Measurements from ENCODE around the gene CHERP. TPM values are rescaled to one million over a fixed set of nuclear protein-coding genes. Genes with fewer than 3 reads are reported as not detected.
"Not testable (repeated sequence)": the region's sequence is repeated elsewhere in the genome, so short reads cannot be mapped to it uniquely, and the experiment has no call there.

CHERP gene
- polyA plus RNA-seq, 2 of the 4 experiments (the other 2 are of a cell fraction): 4.4 to 24.4 TPM

GRCh38 chr19:16516923-16517610 lies 25.2 kb downstream of the CHERP start:
- ATAC-seq (peak; percentile 5 to 12; a peak in 4 of 6 replicates), FAIRE-seq (no peak), DNase-seq (ENCODE audit: low read depth in 1 of 2, low spot score in 1 of 2) (no peak)
- 96% methylated on average over 11 of the region's 14 CpGs for WGBS (ENCODE audit: missing lambda C conversion rate)
- POLR2A ChIA-PET: interaction anchor here (0.7 kb wide), 1 partner anchor 423 kb away, joined by 3 read pairs; no protein-coding TSS in a partner anchor
- Histone ChIP-seq H3K4me1 (no peaks in the 10 kb centered on the region), H3K4me2 (no peak overlapping the region), H3K27ac (no peak overlapping the region), H3K9me3 (no peaks in the 10 kb centered on the region), H3K4me3 (no peak overlapping the region)
- CTCF ChIA-PET: interaction anchor here (0.5 to 2.2 kb wide), 6 partner anchors 8 to 119 kb away, joined by 3 to 13 read pairs (median 4); no protein-coding TSS in a partner anchor
- TF ChIP-seq RARB (CRISPR knock-in tag; IDR thresholded peaks at IDR 0.05) (no peak), EHMT2 (IDR thresholded peaks at IDR 0.05; ENCODE audit: low read depth) (no peak), CHD4 (IDR thresholded peaks at IDR 0.05; ENCODE audit: borderline replicate concordance) (no peak), FOSL2 (IDR thresholded peaks at IDR 0.05) (no peak), FOSL2 (CRISPR knock-in tag; IDR thresholded peaks at IDR 0.05) (no peak), E2F6 (IDR thresholded peaks at IDR 0.05; ENCODE audit: borderline replicate concordance, low read depth) (no peak), MAFK (IDR thresholded peaks at IDR 0.05; ENCODE audit: partially characterized antibody) (no peak), MAZ (IDR thresholded peaks at IDR 0.05; ENCODE audit: borderline replicate concordance, low read depth, low read length) (no peak), NR3C1 (IDR thresholded peaks at IDR 0.05) (no peak), ZC3H11A (IDR thresholded peaks at IDR 0.05) (no peak), SREBF2 (IDR thresholded peaks at IDR 0.05) (no peak), HMGXB4 (CRISPR knock-in tag; IDR thresholded peaks at IDR 0.05; ENCODE audit: borderline replicate concordance) (no peak), HEYL (CRISPR knock-in tag; IDR thresholded peaks at IDR 0.05) (no peak)

- Histone ChIP-seq H3K4me1 (no peaks in the 10 kb centered on the region), H3K9me3 (no peaks in the 10 kb centered on the region), H3K27ac (no peak overlapping the region), H3K4me3 (no peak overlapping the region), H3K4me2 (no peak overlapping the region)
- WGBS (ENCODE audit: missing lambda C conversion rate): 95% methylated on average over 11 of the region's 15 CpGs
- no peak for FAIRE-seq
- DNase-seq (ENCODE audit: low read depth in 1 of 2, low spot score in 1 of 2): no peak
- CTCF ChIA-PET: interaction anchor here (1.1 to 2.2 kb wide), 2 partner anchors 11 to 96 kb away, joined by 4 to 13 read pairs; no protein-coding TSS in a partner anchor
- no peak for TF ChIP-seq CHD2 (IDR thresholded peaks at IDR 0.05; ENCODE audit: low read length, partially characterized antibody)
- TF ChIP-seq ZSCAN20 (CRISPR knock-in tag; IDR thresholded peaks at IDR 0.05): no peak
- no peak for TF ChIP-seq SMC3 (IDR thresholded peaks at IDR 0.05)
- POLR2A ChIA-PET: no interaction called here
- ATAC-seq: no peak
These were observed 25.9 kb downstream of the CHERP start for GRCh38 chr19:16516381-16516780.

GRCh38 chr19:16514383-16515019 lies 27.7 kb downstream of the CHERP start:
- FAIRE-seq: no peak
- WGBS (ENCODE audit: missing lambda C conversion rate): 94% methylated on average over 13 of the region's 24 CpGs
- POLR2A ChIA-PET: no interaction called here

GRCh38 chr19:16512611-16513010 lies 29.6 kb downstream of the CHERP start:
- ATAC-seq; POLR2A ChIA-PET; FAIRE-seq; CTCF ChIA-PET; H3K9me3 ChIP-seq; H3K4me2 ChIP-seq; DNase-seq (ENCODE audit: low read depth in 1 of 2, low spot score in 1 of 2); H3K27ac ChIP-seq; H3K4me1 ChIP-seq; H3K4me3 ChIP-seq: not testable (repeated sequence)
- WGBS (ENCODE audit: missing lambda C conversion rate): 88% methylated on average over 10 of the region's 10 CpGs

More at GRCh38 chr19:16514383-16515019, 27.7 kb downstream of the CHERP start:
- no peak overlapping the region for H3K4me3 ChIP-seq
- no peak for TF ChIP-seq BHLHE40 (IDR thresholded peaks at IDR 0.05; ENCODE audit: low read depth, low read length)
- no peak overlapping the region for H3K4me2 ChIP-seq
- peak; percentile 52 to 59; a peak in 3 of 6 replicates for ATAC-seq
- H3K27ac ChIP-seq: no peak overlapping the region
- no peaks in the 10 kb centered on the region for H3K9me3 ChIP-seq
- no peak for DNase-seq (ENCODE audit: low read depth in 1 of 2, low spot score in 1 of 2)
- CTCF ChIA-PET: no interaction called here
- H3K4me1 ChIP-seq: no peaks in the 10 kb centered on the region
